Breast epithelium (tissue), 3 donors: Measurements from ENCODE around the gene CD55.

Experiments
- POLR2A ChIP-seq: fragments of 450-650 bp; IDR thresholded peaks from one replicate; pipeline ENCODE4 v1.6.1; 2016; ENCODE audit warnings: antibody characterized with exemption, mild to moderate bottlenecking, moderate library complexity
- TF ChIP-seq, protein P1 (sequence below), 3 donors: fragments of 450-650 bp; IDR thresholded peaks; one replicate each; pipeline ENCODE4 v1.5.1; 2016 to 2017; ENCODE audit warnings: antibody characterized with exemption in 3 of 3, mild to moderate bottlenecking in 3 of 3, moderate library complexity in 3 of 3

- no peak for TF ChIP-seq POLR2A
- TF ChIP-seq, protein P1, sequence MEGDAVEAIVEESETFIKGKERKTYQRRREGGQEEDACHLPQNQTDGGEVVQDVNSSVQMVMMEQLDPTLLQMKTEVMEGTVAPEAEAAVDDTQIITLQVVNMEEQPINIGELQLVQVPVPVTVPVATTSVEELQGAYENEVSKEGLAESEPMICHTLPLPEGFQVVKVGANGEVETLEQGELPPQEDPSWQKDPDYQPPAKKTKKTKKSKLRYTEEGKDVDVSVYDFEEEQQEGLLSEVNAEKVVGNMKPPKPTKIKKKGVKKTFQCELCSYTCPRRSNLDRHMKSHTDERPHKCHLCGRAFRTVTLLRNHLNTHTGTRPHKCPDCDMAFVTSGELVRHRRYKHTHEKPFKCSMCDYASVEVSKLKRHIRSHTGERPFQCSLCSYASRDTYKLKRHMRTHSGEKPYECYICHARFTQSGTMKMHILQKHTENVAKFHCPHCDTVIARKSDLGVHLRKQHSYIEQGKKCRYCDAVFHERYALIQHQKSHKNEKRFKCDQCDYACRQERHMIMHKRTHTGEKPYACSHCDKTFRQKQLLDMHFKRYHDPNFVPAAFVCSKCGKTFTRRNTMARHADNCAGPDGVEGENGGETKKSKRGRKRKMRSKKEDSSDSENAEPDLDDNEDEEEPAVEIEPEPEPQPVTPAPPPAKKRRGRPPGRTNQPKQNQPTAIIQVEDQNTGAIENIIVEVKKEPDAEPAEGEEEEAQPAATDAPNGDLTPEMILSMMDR (IDR thresholded peaks at IDR 0.05) = no peak
These were observed 68.4 kb downstream of the CD55 start for GRCh38 chr1:207389728-207390464.
